ENCODE measurements around the gene RPGRIP1L. TPM values are rescaled to one million over a fixed set of nuclear protein-coding genes. Genes with fewer than 3 reads are reported as not detected.

The RPGRIP1L gene
- total RNA-seq, 1 donor from 2014 or later = 5.1 TPM

GRCh38 chr16:53559270-53559951 lies 144.2 kb downstream of the RPGRIP1L start:
- intact Hi-C loops (cut with micrococcal nuclease) = no loop called here

GRCh38 chr16:53558710-53559109 lies 144.9 kb downstream of the RPGRIP1L start:
- intact Hi-C loops (cut with micrococcal nuclease) = no loop called here

- intact Hi-C loops (cut with micrococcal nuclease) = no loop called here
These were observed 147.1 kb downstream of the RPGRIP1L start for GRCh38 chr16:53556521-53556920.

GRCh38 chr16:53549970-53550690 lies 153.5 kb downstream of the RPGRIP1L start:
- intact Hi-C loops (cut with micrococcal nuclease) = loop anchor here (1.0 to 5.0 kb wide), 6 partner anchors 152 to 1915 kb away; partner anchors contain the start of genes FTO and RPGRIP1L

Other genes with a start within 250 kb of the RPGRIP1L start
- 73.0 and 74.5 TPM in 2 replicates for gene AKTIP, start 200.7 kb downstream of the RPGRIP1L start, total RNA-seq
- 57.0 and 67.7 TPM in 2 replicates for gene FTO, start 297 bp upstream of the RPGRIP1L start, total RNA-seq

Measured in T-helper 1 cell treated with Interleukin-12 subunit alpha and Interleukin-12 subunit beta and Interleukin-4 antibody, amounts not matched to agents 30 ng/mL and 1 ng/mL, for 36 hours (primary cell).